SK-N-SH (cell line): ENCODE results near the gene UBE2D1. TPM values are rescaled to one million over a fixed set of nuclear protein-coding genes. Genes with fewer than 3 reads are reported as not detected.

ENCODE experiments used
- CTCF ChIA-PET: fragments of 300-600, 350-600 bp; formaldehyde crosslinking; extraction: SDS; loops from one replicate; lab custom pipeline; 2021; lab: Yijun Ruan, JAX
- POLR2A ChIA-PET: fragments of 350-600 bp; sonication (Branson Sonifier 250); formaldehyde crosslinking; extraction: SDS; loops from one replicate; lab custom pipeline; 2020; ENCODE audit warnings: antibody characterized with exemption, inconsistent platforms; lab: Yijun Ruan, JAX
- DNase-seq: peaks from one replicate; pipeline ENCODE4 v3.0.0; 2012
- H2AFZ ChIP-seq: fragments of 200-600 bp; sonication (generic); 2 replicates; pipeline ENCODE4 v1.8.1; 2016; ENCODE audit warnings: antibody characterized with exemption, mild to moderate bottlenecking, low read depth
- H3F3A ChIP-seq: fragments of 200-600 bp; sonication (generic); replicated peaks from 2 replicates; pipeline ENCODE3; 2016; ENCODE audit warnings: antibody characterized with exemption, mild to moderate bottlenecking; ENCODE audit not compliant: insufficient read depth
- H3K27ac ChIP-seq, 2 experiments: fragments of 200-500 bp in 1 of 2; fragments of 200-600 bp in 1 of 2; sonication (Bioruptor generic) in 1 of 2; sonication (generic), shearing (Covaris generic) in 1 of 2; 2 replicates each; pipeline versions ENCODE4 v1.5.1 to v1.6.1; 2014 to 2016; ENCODE audit warnings: low read depth in 2 of 2, inconsistent platforms in 1 of 2, low read length in 1 of 2, mild to moderate bottlenecking in 1 of 2, mixed read lengths in 1 of 2
- H3K27me3 ChIP-seq: fragments of 200-600 bp; sonication (generic), shearing (Covaris generic); 2 replicates; pipeline ENCODE4 v1.6.1; 2016; ENCODE audit warnings: mixed run types; ENCODE audit not compliant: insufficient read depth
- H3K36me3 ChIP-seq, 2 experiments: fragments of 200-500 bp in 1 of 2; fragments of 200-600 bp in 1 of 2; sonication (Bioruptor generic) in 1 of 2; sonication (generic) in 1 of 2; replicated peaks in 1 of 2; 2 replicates each; pipeline versions ENCODE3 to v1.5.1; 2014 to 2016; ENCODE audit warnings: low read length in 1 of 2, mild to moderate bottlenecking in 1 of 2; ENCODE audit not compliant: insufficient read depth in 2 of 2, control insufficient read depth in 1 of 2
- H3K4me1 ChIP-seq, 2 experiments: fragments of 200-500 bp in 1 of 2; fragments of 200-600 bp in 1 of 2; sonication (Bioruptor generic) in 1 of 2; sonication (generic), shearing (Covaris generic) in 1 of 2; 2 replicates each; pipeline versions ENCODE4 v1.5.1 to v1.6.1; 2014 to 2016; ENCODE audit warnings: low read depth in 1 of 2, low read length in 1 of 2, mixed run types in 1 of 2; ENCODE audit not compliant: insufficient read depth in 2 of 2, control insufficient read depth in 1 of 2
- H3K4me2 ChIP-seq: fragments of 200-600 bp; sonication (generic), shearing (Covaris generic); 2 replicates; pipeline ENCODE4 v1.6.1; 2017; ENCODE audit warnings: mixed run types
- H3K4me3 ChIP-seq, 2 experiments: fragments of 200-500 bp in 1 of 2; fragments of 200-600 bp in 1 of 2; sonication (Bioruptor generic) in 1 of 2; sonication (generic), shearing (Covaris generic) in 1 of 2; 2 replicates each; pipeline versions ENCODE4 v1.5.1 to v1.8.1; 2014 to 2016; ENCODE audit warnings: low read depth in 2 of 2, inconsistent platforms in 1 of 2, low read length in 1 of 2, mild to moderate bottlenecking in 1 of 2, mixed read lengths in 1 of 2, moderate library complexity in 1 of 2
- H3K79me2 ChIP-seq: fragments of 200-600 bp; sonication (generic); 2 replicates; pipeline ENCODE4 v1.8.1; 2017; ENCODE audit warnings: mild to moderate bottlenecking; ENCODE audit not compliant: insufficient read depth
- H3K9ac ChIP-seq: fragments of 200-600 bp; sonication (generic); 2 replicates; pipeline ENCODE4 v1.6.1; 2017; ENCODE audit warnings: mixed run types
- H3K9me2 ChIP-seq: fragments of 200-600 bp; sonication (generic); 2 replicates; pipeline ENCODE4 v1.6.1; 2017; ENCODE audit warnings: mixed run types
- H3K9me3 ChIP-seq: fragments of 200-600 bp; sonication (generic); 2 replicates; pipeline ENCODE4 v1.6.1; 2017; ENCODE audit warnings: mixed run types, mild to moderate bottlenecking, moderate library complexity
- H4K20me1 ChIP-seq: fragments of 200-600 bp; sonication (generic); 2 replicates; pipeline ENCODE4 v1.6.1; 2017; ENCODE audit warnings: mild to moderate bottlenecking, mixed run types; ENCODE audit not compliant: insufficient read depth
- CHD2 ChIP-seq: fragments of 150-350 bp; IDR thresholded peaks from 2 replicates; pipeline ENCODE4 v1.6.1; 2018; ENCODE audit warnings: low read length; ENCODE audit not compliant: partially characterized antibody
- EP300 ChIP-seq, 2 experiments: IDR thresholded peaks; 2 replicates each; pipeline versions ENCODE4 v1.4.0 to v1.6.1; 2012; ENCODE audit warnings: borderline replicate concordance in 1 of 2, low read depth in 1 of 2, low read length in 1 of 2
- FOSL2 ChIP-seq: IDR thresholded peaks from 2 replicates; pipeline ENCODE4 v1.4.0; 2012; ENCODE audit warnings: low read depth, mild to moderate bottlenecking, moderate library complexity, borderline replicate concordance
- FOXJ3 ChIP-seq: sonication (generic); formaldehyde crosslinking; IDR thresholded peaks from 2 replicates; pipeline ENCODE4 v1.5.1; 2020; ENCODE audit warnings: mild to moderate bottlenecking, missing genetic modification reagents
- FOXM1 ChIP-seq: IDR thresholded peaks from 2 replicates; pipeline ENCODE4 v1.4.0; 2012; ENCODE audit warnings: low read depth, mild to moderate bottlenecking
- GABPA ChIP-seq: IDR thresholded peaks from 2 replicates; pipeline ENCODE4 v1.4.0; 2012; ENCODE audit warnings: low read depth, mild to moderate bottlenecking
- IRF3 ChIP-seq: fragments of 150-350 bp; IDR thresholded peaks from 2 replicates; pipeline ENCODE4 v1.6.1; 2016; ENCODE audit warnings: mild to moderate bottlenecking, low read depth, low read length
- JUND ChIP-seq: IDR thresholded peaks from 2 replicates; pipeline ENCODE4 v1.4.0; 2012
- MXI1 ChIP-seq: IDR thresholded peaks from 2 replicates; pipeline ENCODE4 v1.6.1; 2012; ENCODE audit warnings: mild to moderate bottlenecking, low read depth, low read length, improper control_type of control experiment
- NRF1 ChIP-seq: IDR thresholded peaks from 2 replicates; pipeline ENCODE4 v1.6.1; 2012; ENCODE audit warnings: low read depth, mild to moderate bottlenecking, low read length
- POLR2AphosphoS5 ChIP-seq: IDR thresholded peaks from 2 replicates; pipeline ENCODE4 v1.6.1; 2012; ENCODE audit warnings: low read depth, low read length
- RAD21 ChIP-seq: IDR thresholded peaks from 2 replicates; pipeline ENCODE4 v1.6.1; 2012; ENCODE audit warnings: mild to moderate bottlenecking, low read length
- REST ChIP-seq: IDR thresholded peaks from 2 replicates; pipeline ENCODE4 v1.6.1; 2012; ENCODE audit warnings: mild to moderate bottlenecking, low read depth, low read length, moderate library complexity
- RXRA ChIP-seq: IDR thresholded peaks from 2 replicates; pipeline ENCODE4 v1.4.0; 2012; ENCODE audit warnings: low read depth, mild to moderate bottlenecking, borderline replicate concordance
- TAF1 ChIP-seq: IDR thresholded peaks from 2 replicates; pipeline ENCODE4 v1.6.1; 2012; ENCODE audit warnings: low read depth, mild to moderate bottlenecking, low read length, moderate library complexity, borderline replicate concordance
- ZBTB33 ChIP-seq: IDR thresholded peaks from 2 replicates; pipeline ENCODE4 v1.4.0; 2012; ENCODE audit warnings: low read depth, borderline replicate concordance
- WGBS: methylation state at CpG from one replicate; pipeline ENCODE4 v1.1.6; 2017; ENCODE audit warnings: low lambda C conversion rate; 5-methylcytosine and 5-hydroxymethylcytosine counted together
- polyA plus RNA-seq, 3 experiments: library from polyadenylated mRNA; depleted of rRNA; stranded (reverse); fragments of >200 nt; gene quantifications; 2 replicates each; pipeline ENCODE4 v1.2.3, GENCODE V29; 2012

UBE2D1 gene
- polyA plus RNA-seq, 1 of the 3 experiments (the other 2 are of a cell fraction) = 8.7 TPM

GRCh38 chr10:58397830-58398229, 63.0 kb downstream of the UBE2D1 start (continued):
- TF ChIP-seq ZBTB33 (no peak), JUND (no peak), MXI1 (no peak), GABPA (no peak), CHD2 (no peak), TAF1 (no peak), IRF3 (no peak)

- DNase-seq = no peak
- H3K4me1 ChIP-seq = no peaks in the 10 kb centered on the region
- H3K4me3 ChIP-seq = no peak overlapping the region
- H2AFZ ChIP-seq = no peak overlapping the region
- ChIA-PET POLR2A (no interaction called here), CTCF (interaction anchor here (1.3 to 1.6 kb wide), 2 partner anchors 15 to 108 kb away, joined by 3 to 4 read pairs; no protein-coding TSS in a partner anchor)
- no peak overlapping the region for H3K27ac ChIP-seq
- H3K4me2 ChIP-seq = no peak overlapping the region
- H3F3A ChIP-seq = peaks cover 7% of the 10 kb centered on the region
- no peaks in the 10 kb centered on the region for H4K20me1 ChIP-seq
- no peaks in the 10 kb centered on the region for H3K9me3 ChIP-seq
- H3K9me2 ChIP-seq = no peaks in the 10 kb centered on the region
- no peaks in the 10 kb centered on the region for H3K79me2 ChIP-seq
- H3K9ac ChIP-seq = no peak overlapping the region
- no peaks in the 10 kb centered on the region for H3K27me3 ChIP-seq
- TF ChIP-seq POLR2AphosphoS5 = no peak
- no peak for TF ChIP-seq CHD2
- TF ChIP-seq EP300 (IDR thresholded peaks at IDR 0.05; ENCODE audit: borderline replicate concordance in 1 of 2, low read depth in 1 of 2, low read length in 1 of 2) = no peak
- no peak for TF ChIP-seq RAD21
- no peak for TF ChIP-seq FOXM1
- no peak for TF ChIP-seq FOXJ3 (CRISPR knock-in tag)
- no peak for TF ChIP-seq NRF1
- TF ChIP-seq RXRA = no peak
- no peak for TF ChIP-seq REST
- TF ChIP-seq FOSL2 = no peak
- H3K36me3 ChIP-seq = peaks cover 37 to 38% of the 10 kb centered on the region in 2 experiments
- WGBS = 90% methylated on average over 4 of the region's 4 CpGs
These were observed 64.6 kb downstream of the UBE2D1 start for GRCh38 chr10:58399410-58399809.
